Stimulated activated naive CD4-positive, alpha-beta T cell treated with Interleukin-2 at 50 U/mL for 16 hours (primary cell): ENCODE data around the gene RNASEH2A.

ENCODE experiments used
- DNase-seq: peaks from one replicate; lab custom pipeline; 2025; lab: John Stamatoyannopoulos, UW

The RNASEH2A gene

GRCh38 chr19:12782424-12783290 lies 23.7 kb upstream of the RNASEH2A start:
- peak; percentile 86 for DNase-seq

DNA sequence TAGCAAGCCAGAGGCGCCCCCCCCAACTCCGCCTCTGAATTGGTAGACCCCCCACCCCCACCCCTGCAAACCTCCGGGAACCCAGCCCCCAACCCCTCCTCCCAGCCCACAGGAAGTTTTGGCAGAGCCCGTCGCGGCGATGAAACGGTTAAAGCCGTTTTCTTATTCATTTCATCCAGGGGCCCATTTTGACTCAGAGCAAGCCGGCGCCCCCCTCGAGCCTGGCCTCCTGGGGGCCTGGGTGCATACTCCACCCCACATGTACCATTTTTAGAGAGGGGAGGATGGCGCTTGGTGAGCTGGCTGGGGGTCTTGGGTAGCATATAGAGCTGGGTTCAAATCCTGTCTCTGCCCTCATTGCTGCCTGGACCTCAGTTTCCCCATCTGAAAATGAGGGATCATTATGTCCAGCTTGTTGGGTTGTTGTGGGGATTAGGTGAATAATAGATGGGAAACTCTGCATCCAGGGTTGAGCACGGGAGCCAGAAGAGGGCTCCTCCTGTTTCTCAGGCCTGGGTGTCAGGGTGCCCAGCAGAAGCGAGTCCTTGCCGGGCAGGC lies 23.0 kb upstream of the RNASEH2A start:
- DNase-seq = peak; percentile 58

- no peak for DNase-seq
Measured at GRCh38 chr19:12783849-12784393, 22.5 kb upstream of the RNASEH2A start.

GRCh38 chr19:12784394-12784870 lies 22.0 kb upstream of the RNASEH2A start:
- no peak for DNase-seq

- DNase-seq = no peak
Measured at GRCh38 chr19:12784871-12785430, 21.4 kb upstream of the RNASEH2A start.

DNA sequence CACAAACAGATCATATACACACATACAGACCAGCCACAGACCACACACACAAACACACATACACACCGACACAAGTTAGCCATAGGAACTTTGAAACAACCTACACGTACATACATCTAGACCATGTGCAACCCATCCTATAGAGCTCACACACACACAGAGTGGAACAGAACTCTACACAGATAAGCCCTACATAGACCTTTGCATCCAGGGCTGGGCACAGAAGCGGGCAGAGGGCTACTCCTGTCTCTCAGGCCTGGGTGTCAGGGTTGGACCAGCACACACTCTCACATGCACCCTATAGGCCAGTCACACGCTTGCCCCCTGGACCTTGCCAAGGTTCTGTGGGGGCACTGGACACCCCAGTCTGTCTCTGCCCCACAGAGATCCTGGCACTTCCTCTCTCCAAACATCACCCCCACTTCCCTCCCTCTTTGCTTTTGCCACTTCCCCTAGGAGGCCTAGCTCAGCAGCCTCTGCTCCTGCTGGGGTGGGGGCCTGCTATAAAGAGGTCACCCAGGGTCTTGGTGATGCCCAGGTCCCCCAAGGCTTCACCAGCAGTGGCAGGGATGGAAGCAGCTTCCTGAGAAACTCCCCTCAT lies 20.9 kb upstream of the RNASEH2A start:
- DNase-seq = no peak

GRCh38 chr19:12786141-12786870 lies 20.1 kb upstream of the RNASEH2A start:
- no peak for DNase-seq

- no peak for DNase-seq
Measured at GRCh38 chr19:12786952-12787351, 19.4 kb upstream of the RNASEH2A start.

GRCh38 chr19:12787458-12787857 lies 18.9 kb upstream of the RNASEH2A start:
- DNase-seq = no peak

GRCh38 chr19:12788042-12788681 lies 18.2 kb upstream of the RNASEH2A start:
- DNase-seq = no peak

DNA sequence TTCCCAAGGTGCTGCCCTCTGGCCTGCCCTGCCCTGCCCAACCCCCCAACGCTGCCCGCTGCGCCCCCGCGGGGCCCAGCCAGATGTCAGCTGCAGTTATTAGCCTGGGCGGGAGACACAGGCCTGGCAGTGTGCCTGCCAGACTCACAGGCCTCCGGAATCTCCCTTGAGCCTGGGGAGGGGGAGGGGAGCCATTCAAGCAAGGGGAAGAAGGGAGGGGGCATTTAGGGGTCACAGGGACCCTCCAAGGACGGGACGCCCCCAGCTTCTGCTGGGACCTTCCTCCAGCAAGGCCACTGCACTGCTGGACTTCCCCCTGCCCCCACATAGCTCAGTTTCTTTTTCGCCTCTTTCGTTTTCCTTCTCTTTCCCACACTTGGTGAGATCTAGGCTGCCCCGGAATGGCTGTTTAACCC lies 17.7 kb upstream of the RNASEH2A start:
- peak; percentile 43 for DNase-seq

DNA sequence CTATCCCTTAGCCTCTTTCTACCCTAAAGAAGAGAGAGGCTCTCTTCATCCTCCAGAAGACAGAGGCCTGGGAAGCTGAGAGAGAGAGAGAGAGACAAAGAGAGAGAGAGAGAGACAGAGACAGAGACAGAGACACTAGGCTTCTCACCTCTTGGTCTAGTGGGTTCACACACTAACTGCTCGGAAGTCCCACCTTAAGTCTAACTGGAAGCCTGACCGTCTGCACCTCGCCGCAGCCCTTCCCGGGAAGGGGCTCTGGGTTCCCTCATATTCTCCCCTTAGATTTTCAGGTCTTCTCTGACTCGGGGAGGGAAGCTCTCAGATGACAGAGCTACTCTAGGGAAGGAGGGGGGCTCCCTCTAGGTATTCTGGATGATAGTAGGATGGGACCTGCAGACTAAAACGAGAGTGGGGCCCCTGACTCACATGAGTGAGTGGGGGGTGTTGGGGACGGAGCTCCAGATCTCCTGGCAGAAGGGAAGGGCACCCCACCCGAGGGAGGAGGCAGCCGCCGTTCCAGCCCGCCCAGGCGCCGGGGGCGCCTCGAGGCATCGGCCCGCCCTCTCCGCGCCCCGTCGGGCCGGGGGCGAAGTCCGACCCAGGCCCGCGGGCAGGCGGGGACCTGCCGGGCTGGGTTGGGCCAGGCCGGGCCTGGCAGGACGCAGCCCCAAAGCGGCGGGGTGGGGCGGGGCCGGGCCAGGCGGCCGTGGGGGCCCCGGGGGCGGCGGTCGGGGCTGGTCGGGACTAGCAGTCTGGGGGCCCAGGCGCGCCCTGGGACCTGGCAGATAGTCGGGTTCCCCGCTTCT lies 17.1 kb upstream of the RNASEH2A start:
- DNase-seq = peak; percentile 49

GRCh38 chr19:12789904-12790619 lies 16.3 kb upstream of the RNASEH2A start:
- DNase-seq = peak; percentile 93

DNA sequence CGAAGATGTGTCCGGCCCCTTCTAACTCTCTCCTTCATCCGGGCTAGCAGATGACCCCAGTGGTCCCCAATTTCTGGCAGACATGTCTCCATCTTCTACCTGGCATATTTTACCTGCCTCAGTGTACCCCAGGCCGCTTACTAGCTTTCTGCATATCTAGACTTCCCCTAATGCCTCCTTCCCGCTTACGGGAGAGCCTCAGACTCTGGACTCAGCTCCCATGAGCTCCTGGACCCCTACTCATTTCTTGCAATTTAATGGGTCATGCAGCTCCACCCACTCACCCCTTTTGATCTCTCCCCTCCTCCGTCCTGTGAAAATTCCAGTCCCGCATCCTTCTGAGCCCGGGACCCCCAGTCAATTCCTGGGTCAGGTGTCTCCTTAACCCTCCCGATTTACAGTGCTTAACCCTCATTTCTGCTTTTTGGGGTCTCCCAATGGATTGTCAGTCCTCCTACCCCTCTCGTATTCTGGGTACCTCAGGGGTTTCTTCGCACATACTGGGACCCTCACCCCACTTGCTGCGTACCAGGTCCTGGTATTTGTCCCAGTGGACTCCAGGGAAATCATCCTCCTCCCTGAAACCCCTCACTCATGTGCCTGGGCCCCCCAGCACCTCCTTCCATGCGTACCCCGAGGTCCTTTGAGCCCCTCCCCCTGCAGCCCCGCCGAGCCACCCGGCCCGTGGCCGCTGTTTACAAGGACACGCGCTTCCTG lies 15.6 kb upstream of the RNASEH2A start:
- DNase-seq = no peak

- peak; percentile 93 for DNase-seq
Measured at GRCh38 chr19:12791345-12792050, 14.9 kb upstream of the RNASEH2A start, which contains the start of gene JUNB. Gene JUNB, plus strand, starts transcription at chr19:12791486. Its CDS starts 286 bp downstream, at chr19:12791772.

- DNase-seq = peak; percentile 67
Measured at GRCh38 chr19:12792051-12792852, 14.1 kb upstream of the RNASEH2A start.

DNA sequence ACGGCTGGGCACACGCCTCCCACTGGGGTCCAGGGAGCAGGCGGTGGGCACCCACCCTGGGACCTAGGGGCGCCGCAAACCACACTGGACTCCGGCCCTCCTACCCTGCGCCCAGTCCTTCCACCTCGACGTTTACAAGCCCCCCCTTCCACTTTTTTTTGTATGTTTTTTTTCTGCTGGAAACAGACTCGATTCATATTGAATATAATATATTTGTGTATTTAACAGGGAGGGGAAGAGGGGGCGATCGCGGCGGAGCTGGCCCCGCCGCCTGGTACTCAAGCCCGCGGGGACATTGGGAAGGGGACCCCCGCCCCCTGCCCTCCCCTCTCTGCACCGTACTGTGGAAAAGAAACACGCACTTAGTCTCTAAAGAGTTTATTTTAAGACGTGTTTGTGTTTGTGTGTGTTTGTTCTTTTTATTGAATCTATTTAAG lies 13.5 kb upstream of the RNASEH2A start:
- no peak for DNase-seq
